MCF 10A (cell line): Measurements from ENCODE around the gene BRCC3. TPM values are rescaled to one million over a fixed set of nuclear protein-coding genes. Genes with fewer than 3 reads are reported as not detected.

Experiments
- BruUV-seq: library from RNA; stranded (reverse); fragments of 400-500 nt; replicated peaks from 2 replicates; lab custom pipeline; 2021; lab: Mats Ljungman, UMichigan
- CTCF ChIA-PET: fragments of 300-600 bp; sonication (Branson Sonifier 250); formaldehyde crosslinking; extraction: SDS; loops from one replicate; lab custom pipeline; 2021; ENCODE audit warnings: antibody characterized with exemption, inconsistent platforms; lab: Yijun Ruan, JAX
- POLR2A ChIA-PET: fragments of 300-600, 350-650 bp; sonication (Branson Sonifier 250); formaldehyde crosslinking; extraction: SDS; loops from one replicate; lab custom pipeline; 2020; ENCODE audit warnings: antibody characterized with exemption, inconsistent platforms; lab: Yijun Ruan, JAX
- DNase-seq: peaks from one replicate; pipeline ENCODE4 v3.0.0-alpha.2; 2018; ENCODE audit not compliant: unreplicated experiment
- H3K27ac Mint-ChIP-seq: one replicate; pipeline ENCODE4 v1.8.0; 2022; ENCODE audit warnings: mild to moderate bottlenecking, low read depth, mixed read lengths; ENCODE audit not compliant: unreplicated experiment
- H3K27me3 Mint-ChIP-seq: one replicate; pipeline ENCODE4 v1.8.0; 2022; ENCODE audit warnings: mixed read lengths; ENCODE audit not compliant: insufficient read depth, unreplicated experiment
- H3K36me3 Mint-ChIP-seq: one replicate; pipeline ENCODE4 v1.8.0; 2022; ENCODE audit warnings: mild to moderate bottlenecking, moderate library complexity, mixed read lengths; ENCODE audit not compliant: insufficient read depth, unreplicated experiment
- H3K4me1 Mint-ChIP-seq: one replicate; pipeline ENCODE4 v1.8.0; 2022; ENCODE audit warnings: mixed read lengths; ENCODE audit not compliant: insufficient read depth, unreplicated experiment
- H3K4me3 Mint-ChIP-seq: one replicate; pipeline ENCODE4 v1.8.0; 2022; ENCODE audit warnings: mild to moderate bottlenecking, moderate library complexity, mixed read lengths; ENCODE audit not compliant: unreplicated experiment
- H3K9me3 Mint-ChIP-seq: one replicate; pipeline ENCODE4 v1.8.0; 2022; ENCODE audit warnings: mixed read lengths; ENCODE audit not compliant: unreplicated experiment
- intact Hi-C: fragments of 100-400 bp; cut with micrococcal nuclease; formaldehyde crosslinking; loops from 2 replicates; pipeline ENCODE4 v1.14.1; 2022
- total RNA-seq: library from RNA; stranded (reverse); gene quantifications from 2 replicates; pipeline ENCODE4 v1.2.3, GENCODE V29; 2022
- TF ChIP-seq, protein P1 (sequence below): fragments of 200-600 bp; IDR thresholded peaks from one replicate; pipeline ENCODE4 v1.8.0; 2022; ENCODE audit warnings: antibody characterized with exemption, mild to moderate bottlenecking; ENCODE audit not compliant: unreplicated experiment

BRCC3 gene
- total RNA-seq, 1 experiment from 2014 or later, result 21.1 TPM

DNA sequence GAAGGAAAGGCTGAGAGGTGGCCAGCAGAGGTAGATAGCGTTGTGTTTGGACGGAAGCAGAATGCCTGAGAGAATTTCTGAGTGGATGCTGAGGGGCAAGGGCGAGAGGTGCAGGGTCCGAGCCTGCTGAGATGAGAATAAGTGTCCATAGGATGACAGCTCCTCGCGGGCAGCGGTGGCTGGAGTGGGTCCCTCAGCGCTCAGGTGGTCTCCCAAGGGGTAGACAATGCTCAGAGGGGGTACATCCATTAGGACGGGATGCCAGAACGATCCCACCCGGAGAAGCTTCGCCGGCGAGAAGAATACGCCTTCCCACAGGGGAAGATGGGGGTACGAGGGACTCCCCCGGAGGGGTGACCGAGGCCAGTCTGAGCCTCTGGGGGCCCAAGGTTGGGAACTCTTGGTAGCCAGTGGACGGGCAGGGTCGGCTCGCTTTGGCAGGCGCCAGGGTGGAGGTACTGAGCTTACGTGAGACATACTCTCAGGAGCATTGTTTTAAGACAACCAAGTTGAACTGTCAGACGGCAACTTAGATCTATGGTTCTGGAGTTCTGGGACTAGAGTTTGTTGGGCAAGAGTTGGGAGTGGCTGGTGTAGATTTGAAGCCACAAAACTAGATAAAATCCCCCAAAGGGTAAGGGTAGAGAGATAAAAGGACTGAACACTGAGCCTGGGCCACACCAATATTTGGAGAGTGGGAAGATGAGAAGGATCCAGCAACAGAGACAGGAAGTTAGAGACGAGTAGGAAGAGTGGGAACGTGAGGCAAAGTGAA, 15.8 kb downstream of the BRCC3 start:
- no peak overlapping the region for H3K4me3 Mint-ChIP-seq
- TF ChIP-seq, protein P1, sequence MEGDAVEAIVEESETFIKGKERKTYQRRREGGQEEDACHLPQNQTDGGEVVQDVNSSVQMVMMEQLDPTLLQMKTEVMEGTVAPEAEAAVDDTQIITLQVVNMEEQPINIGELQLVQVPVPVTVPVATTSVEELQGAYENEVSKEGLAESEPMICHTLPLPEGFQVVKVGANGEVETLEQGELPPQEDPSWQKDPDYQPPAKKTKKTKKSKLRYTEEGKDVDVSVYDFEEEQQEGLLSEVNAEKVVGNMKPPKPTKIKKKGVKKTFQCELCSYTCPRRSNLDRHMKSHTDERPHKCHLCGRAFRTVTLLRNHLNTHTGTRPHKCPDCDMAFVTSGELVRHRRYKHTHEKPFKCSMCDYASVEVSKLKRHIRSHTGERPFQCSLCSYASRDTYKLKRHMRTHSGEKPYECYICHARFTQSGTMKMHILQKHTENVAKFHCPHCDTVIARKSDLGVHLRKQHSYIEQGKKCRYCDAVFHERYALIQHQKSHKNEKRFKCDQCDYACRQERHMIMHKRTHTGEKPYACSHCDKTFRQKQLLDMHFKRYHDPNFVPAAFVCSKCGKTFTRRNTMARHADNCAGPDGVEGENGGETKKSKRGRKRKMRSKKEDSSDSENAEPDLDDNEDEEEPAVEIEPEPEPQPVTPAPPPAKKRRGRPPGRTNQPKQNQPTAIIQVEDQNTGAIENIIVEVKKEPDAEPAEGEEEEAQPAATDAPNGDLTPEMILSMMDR, result no peak
- H3K27me3 Mint-ChIP-seq, result peaks cover 39% of the 10 kb centered on the region
- intact Hi-C loops, result loop anchor here (1.0 to 5.0 kb wide), 2 partner anchors 106 to 170 kb away; no protein-coding TSS in a partner anchor
- ChIA-PET CTCF (interaction anchor here (0.6 to 3.3 kb wide), 14 partner anchors 11 to 170 kb away, joined by 3 to 25 read pairs (median 6); no protein-coding TSS in a partner anchor), POLR2A (interaction anchor here (0.6 kb wide), 1 partner anchor 11 kb away, joined by 3 read pairs; no protein-coding TSS in a partner anchor)
- H3K36me3 Mint-ChIP-seq, result peaks cover 38% of the 10 kb centered on the region
- no peaks in the 10 kb centered on the region for H3K4me1 Mint-ChIP-seq
- BruUV-seq, result no TSS peak
- no peak for DNase-seq
- no peaks in the 10 kb centered on the region for H3K9me3 Mint-ChIP-seq
- H3K27ac Mint-ChIP-seq, result no peak overlapping the region

- no TSS peak for BruUV-seq
- intact Hi-C loops, result loop anchor here (1.0 to 5.0 kb wide), 5 partner anchors 43 to 726 kb away; partner anchors contain the start of gene VBP1
- no peak overlapping the region for H3K27ac Mint-ChIP-seq
- no peaks in the 10 kb centered on the region for H3K4me1 Mint-ChIP-seq
- TF ChIP-seq, protein P1, result peak; percentile 57
- DNase-seq, result peak; percentile 66
- peaks cover 37% of the 10 kb centered on the region for H3K36me3 Mint-ChIP-seq
- H3K27me3 Mint-ChIP-seq, result peaks cover 14% of the 10 kb centered on the region
- no peaks in the 10 kb centered on the region for H3K9me3 Mint-ChIP-seq
- POLR2A ChIA-PET, result interaction anchor here (0.9 to 2.6 kb wide), 2 partner anchors 13 to 123 kb away, joined by 3 to 6 read pairs; no protein-coding TSS in a partner anchor
- CTCF ChIA-PET, result interaction anchor here (0.6 to 4.5 kb wide), 33 partner anchors 9 to 1082 kb away, joined by 3 to 33 read pairs (median 4); partner anchors contain the start of genes FUNDC2 and VBP1
- no peak overlapping the region for H3K4me3 Mint-ChIP-seq
Measured at GRCh38 chrX:155094468-155095061, 23.3 kb downstream of the BRCC3 start.

DNA sequence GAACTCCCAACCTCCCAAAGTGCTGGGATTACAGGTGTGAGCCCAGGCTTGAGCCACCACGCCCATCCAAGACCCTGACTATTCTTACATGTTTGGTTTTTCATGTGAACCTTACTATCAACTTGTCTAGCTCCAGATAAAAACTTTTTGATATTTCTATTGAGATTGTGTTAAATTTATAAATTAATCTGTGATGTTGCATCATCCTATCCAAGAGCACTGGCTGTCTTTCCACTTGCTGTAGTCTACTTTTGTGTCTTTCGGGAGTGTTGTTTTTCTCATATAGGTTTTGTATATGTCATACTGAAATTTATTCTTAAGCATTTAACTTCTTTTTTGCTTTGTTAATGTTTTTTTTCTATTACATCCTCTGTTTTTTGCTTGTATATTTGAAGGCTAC, 34.6 kb downstream of the BRCC3 start:
- H3K36me3 Mint-ChIP-seq, result peaks cover 27% of the 10 kb centered on the region
- ChIA-PET POLR2A (interaction anchor here (1.0 kb wide), 1 partner anchor 23 kb away, joined by 3 read pairs; no protein-coding TSS in a partner anchor), CTCF (interaction anchor here (4.2 kb wide), 1 partner anchor 12 kb away, joined by 33 read pairs; no protein-coding TSS in a partner anchor)
- no peak overlapping the region for H3K27ac Mint-ChIP-seq
- intact Hi-C loops, result no loop called here
- H3K27me3 Mint-ChIP-seq, result no peaks in the 10 kb centered on the region
- H3K4me1 Mint-ChIP-seq, result peaks cover 10% of the 10 kb centered on the region
- no peak overlapping the region for H3K4me3 Mint-ChIP-seq
- H3K9me3 Mint-ChIP-seq, result no peaks in the 10 kb centered on the region
- no TSS peak for BruUV-seq
- TF ChIP-seq, protein P1, result no peak
- DNase-seq, result no peak

GRCh38 chrX:155108427-155108826, 37.1 kb downstream of the BRCC3 start:
- Mint-ChIP-seq H3K9me3 (peaks cover 5% of the 10 kb centered on the region), H3K36me3 (peaks cover 27% of the 10 kb centered on the region), H3K27ac (no peak overlapping the region), H3K4me3 (no peak overlapping the region), H3K27me3 (no peaks in the 10 kb centered on the region), H3K4me1 (peaks cover 21% of the 10 kb centered on the region)
- DNase-seq, result no peak
- ChIA-PET CTCF (interaction anchor here (0.6 to 2.4 kb wide), 2 partner anchors 14 to 1057 kb away, joined by 6 to 11 read pairs; no protein-coding TSS in a partner anchor), POLR2A (interaction anchor here (1.4 kb wide), 1 partner anchor 14 kb away, joined by 3 read pairs; no protein-coding TSS in a partner anchor)
- TF ChIP-seq, protein P1, result no peak
- BruUV-seq, result no TSS peak
- intact Hi-C loops, result no loop called here
